Stimulated activated CD8-positive, alpha-beta memory T cell treated with anti-CD3 and anti-CD28 coated beads, Interleukin-4, amount 100 ng/mL, for 4 hours (primary cell): ENCODE results near the gene KREMEN1.
A peak's percentile ranks its signal among the peaks of the same experiment; 100 is the strongest.
"Not testable (repeated sequence)": the region's sequence is repeated elsewhere in the genome, so short reads cannot be mapped to it uniquely, and the experiment has no call there.

Experiments used
- DNase-seq, 2 donors: peaks; one replicate each; pipeline ENCODE4 v3.0.0-alpha.2; 2020; ENCODE audit warnings: low read depth in 2 of 2, low spot score in 1 of 2

The KREMEN1 gene, protein sequence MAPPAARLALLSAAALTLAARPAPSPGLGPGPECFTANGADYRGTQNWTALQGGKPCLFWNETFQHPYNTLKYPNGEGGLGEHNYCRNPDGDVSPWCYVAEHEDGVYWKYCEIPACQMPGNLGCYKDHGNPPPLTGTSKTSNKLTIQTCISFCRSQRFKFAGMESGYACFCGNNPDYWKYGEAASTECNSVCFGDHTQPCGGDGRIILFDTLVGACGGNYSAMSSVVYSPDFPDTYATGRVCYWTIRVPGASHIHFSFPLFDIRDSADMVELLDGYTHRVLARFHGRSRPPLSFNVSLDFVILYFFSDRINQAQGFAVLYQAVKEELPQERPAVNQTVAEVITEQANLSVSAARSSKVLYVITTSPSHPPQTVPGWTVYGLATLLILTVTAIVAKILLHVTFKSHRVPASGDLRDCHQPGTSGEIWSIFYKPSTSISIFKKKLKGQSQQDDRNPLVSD

DNA sequence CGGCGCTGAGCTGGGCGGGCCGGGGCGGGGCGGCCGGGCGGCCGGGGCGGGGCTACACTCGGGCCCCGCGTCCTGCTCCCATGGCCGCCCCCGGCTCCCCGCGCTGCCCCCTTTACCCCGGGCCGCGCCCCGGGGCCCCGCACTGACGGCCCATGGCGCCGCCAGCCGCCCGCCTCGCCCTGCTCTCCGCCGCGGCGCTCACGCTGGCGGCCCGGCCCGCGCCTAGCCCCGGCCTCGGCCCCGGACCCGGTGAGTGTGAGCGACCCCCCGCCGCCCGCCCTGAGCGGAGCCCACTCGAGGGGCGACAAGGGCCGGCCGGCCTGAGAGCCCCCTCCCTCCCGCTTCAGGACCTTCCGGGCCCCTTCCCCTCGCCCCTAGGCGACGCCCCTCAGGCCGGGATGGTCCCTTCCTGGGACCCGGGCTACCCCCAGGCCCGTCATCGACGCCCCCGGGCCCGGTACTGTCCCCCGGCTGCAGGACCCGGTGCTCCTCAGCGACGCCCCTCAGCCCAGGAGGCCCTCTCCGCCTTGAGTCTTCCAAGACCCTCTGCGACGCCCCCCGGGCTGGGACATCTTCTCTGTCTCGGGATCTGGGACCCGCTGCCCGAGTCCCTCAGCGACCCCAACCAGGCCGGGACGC lies at the start of gene KREMEN1:
TSS of gene KREMEN1 (plus strand) at position 57 of the 639 bp plus-strand sequence. CDS start at position 153, 96 bp downstream.
- no peak for DNase-seq

DNA sequence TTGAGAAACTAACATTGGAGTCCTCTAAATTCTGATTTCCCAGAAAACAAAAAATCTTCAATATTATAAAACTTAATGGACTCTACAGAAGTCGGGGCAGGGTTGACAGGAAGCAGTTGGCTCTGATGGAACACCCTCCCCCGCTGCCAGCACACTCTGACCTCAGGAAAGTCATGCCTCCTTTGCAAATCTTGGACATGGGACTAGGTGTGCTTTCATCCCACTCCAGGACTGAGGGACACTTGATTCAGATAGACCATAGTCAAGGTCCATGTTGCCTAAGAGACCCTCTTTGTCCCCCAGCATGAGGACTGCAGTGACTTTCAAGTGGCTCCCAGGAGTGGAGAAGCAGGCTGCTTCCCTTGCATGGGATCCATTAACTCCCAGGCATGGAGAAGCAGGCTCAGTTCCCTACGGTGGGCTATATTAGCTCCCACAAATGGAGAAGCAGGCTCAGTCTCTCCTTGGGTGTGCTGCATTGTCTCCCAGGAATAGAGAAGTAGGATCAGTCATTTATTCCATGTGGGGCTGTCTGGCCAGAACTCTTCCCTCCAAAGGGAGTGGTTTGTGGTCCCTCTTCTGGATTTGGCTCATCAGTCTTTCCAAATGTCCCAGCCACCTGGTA lies 49.6 kb upstream of the KREMEN1 start:
- DNase-seq = no peak

DNA sequence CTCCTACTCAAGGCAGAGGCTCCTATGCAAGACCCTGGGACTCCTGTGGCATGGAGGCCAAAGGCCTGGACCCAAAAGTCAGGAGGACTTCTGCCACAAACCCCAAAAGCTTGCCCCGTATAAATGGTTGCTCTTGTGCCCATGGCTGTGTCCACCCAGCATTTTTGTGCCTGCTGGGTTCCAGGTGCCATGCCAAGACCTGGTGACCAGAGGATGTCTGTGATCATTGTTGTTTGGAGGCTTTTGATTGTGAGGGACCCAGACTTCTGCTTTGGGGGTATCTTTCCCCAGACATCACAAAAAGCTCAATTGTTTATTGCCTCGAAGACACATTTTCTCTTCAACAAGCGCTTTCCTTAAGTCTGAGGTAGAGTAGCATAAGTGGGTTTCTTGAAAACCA lies 46.3 kb upstream of the KREMEN1 start:
- no peak for DNase-seq

DNA sequence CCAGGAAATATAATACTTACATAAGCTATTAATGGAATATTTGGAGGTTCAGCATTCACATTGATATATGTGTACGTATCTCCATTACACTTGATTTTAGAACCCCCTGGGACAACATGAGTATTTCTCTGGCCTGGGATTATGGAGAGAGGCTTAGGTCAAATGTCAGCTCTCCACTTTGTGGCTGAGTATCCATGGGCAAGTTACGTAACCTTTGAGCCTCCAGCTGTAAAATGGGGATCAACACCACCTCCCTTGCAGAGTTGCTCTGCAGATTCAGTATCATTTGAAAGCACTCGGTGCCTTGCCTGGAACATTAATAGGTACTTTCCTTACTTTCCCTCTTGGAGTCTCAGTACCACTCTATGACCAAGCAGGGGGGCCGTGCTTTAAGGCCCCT lies 44.4 kb upstream of the KREMEN1 start:
- DNase-seq = no peak

DNA sequence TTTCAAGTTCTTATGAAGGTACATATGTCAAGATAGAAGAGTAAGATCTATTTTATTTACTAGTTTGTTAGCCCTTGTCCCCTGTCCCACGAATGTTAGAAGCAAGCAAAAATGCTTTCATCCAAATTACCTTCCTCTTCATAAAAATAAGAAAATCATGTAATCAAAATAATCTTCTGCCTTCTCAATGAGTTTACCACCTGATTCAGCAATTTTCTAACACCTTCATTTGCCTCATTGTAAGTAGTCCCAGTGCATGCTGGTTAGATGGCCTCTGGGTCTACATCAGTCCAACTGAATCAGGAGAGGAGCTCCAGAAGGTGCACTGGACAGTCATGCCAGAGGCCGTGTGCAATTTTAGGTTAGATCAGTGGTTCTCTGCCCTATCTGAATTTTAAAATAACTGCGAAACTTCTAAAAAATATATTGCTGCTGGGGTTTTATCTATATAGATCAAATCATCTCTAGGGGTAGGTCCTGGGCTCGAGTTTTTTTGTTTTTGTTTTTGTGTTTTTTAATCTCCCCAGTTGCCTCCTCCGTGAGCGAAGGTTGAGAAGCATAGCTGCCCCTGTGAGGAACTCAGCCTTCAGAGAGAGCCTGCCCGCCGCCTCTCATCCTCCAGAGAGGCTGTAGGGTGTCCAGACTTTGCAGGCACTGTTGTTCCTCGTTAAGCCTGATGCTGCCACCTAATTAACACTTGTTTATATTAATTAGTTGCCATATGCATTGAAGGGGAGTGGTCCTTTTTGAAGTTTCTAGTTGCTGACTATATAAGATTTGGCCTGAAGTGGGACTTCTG lies 43.4 kb upstream of the KREMEN1 start:
- no peak for DNase-seq

DNA sequence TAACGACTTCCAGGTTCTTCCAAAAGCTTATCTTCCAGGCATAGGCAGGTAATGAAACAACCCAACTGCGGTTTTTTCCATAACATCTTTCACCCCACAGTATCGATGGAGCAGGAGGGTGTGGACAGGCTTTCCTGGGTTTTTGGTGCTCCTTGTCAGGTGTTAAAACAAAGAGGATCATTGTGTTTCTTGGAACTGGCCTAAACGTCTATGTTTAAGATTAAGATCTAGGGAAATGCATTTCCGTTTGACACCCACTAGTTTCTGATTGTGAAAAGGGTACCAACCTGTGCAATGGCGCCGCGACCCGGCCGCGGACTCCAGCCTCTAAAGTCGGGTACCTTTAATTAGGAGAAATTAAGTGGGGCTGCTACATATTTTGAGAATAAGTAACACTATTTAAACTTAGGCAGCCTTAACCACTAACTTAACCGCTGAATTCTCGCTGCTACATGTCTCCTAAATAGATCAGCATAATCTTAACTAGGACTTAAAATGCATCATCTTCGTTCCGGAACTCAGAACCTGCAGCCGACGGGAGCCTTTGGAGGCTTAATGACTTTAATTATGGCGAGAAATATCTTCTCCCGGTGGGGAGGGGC lies 42.7 kb upstream of the KREMEN1 start:
- DNase-seq = no peak

DNA sequence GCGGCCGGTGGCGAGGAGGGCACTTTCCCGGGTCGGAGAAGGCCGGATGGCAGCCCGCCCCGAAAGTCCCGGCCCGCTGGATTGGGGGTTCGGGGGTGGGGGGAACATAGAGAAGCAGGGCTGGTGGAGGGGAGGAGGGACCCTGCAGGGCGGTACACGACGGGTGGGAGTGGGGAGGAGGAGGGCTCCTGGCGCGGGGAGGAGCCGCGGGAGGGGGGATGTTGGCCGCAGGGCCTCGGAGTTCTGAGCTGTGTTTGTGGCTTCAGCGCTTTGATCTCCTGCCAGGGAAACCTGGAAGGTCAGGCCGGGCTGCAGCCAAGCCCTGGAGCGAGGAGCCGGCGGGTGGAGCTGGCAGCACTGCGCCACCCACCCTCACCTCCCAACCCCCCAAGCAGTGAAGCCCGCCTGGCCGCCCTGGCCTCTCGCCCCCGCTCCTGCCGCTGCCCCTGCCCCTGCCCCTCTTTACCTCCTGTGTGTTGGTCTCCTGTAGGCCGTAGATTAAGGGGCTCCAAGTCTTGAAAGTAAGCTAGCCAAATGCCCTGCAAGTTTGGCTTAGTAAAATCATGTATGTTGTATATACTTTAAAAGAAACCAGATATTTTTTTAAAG lies 42.1 kb upstream of the KREMEN1 start:
- DNase-seq = no peak

DNA sequence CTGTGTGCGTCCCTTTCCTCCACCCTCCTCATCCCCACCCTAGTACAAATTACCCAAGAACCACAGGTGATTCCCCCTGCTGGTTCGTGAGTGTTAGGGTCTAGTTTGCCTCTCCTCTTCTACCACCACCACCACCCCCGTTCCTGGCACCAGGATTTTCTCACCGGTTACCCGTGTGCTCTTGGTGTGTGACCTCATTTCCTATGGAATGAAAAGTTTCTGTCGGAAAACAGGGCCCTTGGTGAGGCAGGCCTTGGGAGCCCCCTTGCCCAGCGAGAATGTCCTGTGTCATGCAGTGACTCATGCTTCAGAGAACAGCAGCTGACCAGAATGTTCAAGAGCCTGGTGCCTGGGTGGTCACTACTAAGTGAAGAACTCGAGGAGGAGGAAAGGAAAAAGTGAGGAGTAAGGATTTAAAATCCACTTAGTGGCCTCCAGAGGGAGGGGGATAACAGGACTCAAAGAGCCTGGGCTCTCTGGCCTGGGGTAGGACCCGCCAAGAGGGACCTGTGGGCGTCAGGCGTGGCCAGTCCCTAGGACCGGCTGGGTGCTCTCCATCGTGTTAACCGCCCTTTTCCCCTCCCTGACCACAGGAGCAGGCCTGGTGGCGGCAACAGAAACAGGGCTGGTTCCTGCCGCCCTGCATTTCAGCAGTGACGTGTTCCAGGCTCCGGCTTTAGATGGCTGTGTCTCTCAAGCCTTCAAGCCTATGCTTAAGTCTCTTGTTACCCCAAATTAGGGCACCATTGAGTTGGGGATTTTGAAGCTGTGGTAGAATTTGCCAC lies 41.4 kb upstream of the KREMEN1 start:
- no peak for DNase-seq

DNA sequence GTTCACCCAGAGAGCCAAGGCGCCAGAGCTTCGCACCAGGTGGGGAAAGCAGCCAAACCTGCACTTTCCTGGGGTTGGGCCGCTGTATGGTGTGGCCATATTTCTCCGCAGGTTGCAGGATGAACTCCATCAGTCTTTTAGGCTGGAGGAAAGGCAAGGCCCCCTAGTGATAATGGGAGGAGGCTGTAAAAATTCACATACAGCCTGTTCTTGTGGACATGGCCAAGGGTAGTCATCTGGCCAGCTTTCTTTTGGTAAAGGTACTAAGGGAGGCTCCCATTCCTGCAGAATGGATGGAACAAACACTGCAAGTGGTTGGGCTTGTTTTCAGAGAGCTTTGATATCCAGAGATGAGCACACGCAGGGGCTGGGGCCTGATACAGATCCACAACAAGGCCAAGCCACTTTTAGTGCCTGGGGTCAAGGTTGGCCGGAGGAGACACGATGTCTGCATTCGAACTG lies 40.8 kb upstream of the KREMEN1 start:
- no peak for DNase-seq

DNA sequence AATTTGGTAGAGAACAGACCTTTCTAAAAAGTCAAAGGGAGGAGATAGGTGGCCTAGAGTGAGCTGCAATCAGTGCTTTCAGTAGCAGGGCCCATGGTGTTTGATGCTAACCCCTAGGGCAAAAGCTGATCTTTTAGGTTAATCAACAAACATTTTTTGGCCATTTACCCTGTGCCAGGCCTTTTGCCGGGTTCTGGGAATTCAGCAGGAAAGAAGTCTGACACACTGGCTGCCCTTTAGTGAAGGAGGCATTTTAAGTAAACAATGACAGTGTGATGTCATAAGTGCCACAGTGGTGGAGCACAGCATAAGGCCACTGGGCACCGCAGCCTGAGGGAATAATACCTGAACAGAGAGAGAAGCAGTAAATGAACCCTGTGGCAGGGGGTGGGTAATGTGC lies 40.3 kb upstream of the KREMEN1 start:
- no peak for DNase-seq

DNA sequence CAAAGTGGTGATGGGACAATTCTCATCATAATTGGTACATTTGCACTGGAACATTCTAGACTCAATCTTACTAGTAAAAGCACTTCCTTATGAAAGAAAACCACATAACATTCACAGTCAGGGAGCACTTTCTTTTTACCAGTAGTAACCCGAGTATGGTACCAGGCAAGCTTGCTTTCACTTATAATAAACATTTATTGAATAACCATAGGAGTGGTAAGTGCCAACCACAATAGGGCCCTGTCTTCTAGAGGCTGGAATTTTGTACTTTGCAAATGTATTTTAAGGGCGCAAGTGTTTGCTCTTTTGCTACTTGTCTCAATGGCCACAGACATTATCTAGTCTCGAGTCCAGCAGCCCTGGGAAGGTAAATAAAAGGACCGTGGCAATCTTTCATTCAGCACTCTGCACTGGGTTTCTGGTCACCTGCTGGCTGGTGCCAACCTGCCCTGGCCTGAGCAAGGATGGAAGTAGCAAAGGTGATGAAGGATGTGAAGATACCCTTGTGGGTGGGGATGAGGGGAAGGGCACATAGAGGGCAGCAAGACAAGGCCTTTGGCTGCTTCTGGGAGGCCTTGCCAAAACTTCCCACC lies 35.4 kb upstream of the KREMEN1 start:
- DNase-seq = no peak

DNA sequence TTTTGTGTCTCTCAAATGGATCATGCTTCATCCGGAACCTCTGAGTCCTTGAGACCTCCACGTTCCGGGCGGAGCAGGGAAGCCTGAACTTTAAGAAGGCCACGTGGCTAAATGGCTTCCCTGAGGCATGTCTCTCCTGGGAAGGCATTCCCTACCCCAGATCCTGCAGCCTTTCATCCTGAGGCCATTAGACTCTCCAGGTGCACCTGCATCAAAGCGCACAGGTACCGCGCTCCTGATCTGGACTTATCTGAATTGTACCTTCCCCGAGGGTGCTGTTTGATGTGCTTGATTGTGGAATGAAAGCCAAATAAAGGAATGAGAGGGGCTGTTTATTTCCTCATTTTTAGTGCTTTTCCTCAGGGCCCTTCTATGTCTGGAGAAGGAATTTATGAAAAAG lies 33.7 kb upstream of the KREMEN1 start:
- DNase-seq = no peak

DNA sequence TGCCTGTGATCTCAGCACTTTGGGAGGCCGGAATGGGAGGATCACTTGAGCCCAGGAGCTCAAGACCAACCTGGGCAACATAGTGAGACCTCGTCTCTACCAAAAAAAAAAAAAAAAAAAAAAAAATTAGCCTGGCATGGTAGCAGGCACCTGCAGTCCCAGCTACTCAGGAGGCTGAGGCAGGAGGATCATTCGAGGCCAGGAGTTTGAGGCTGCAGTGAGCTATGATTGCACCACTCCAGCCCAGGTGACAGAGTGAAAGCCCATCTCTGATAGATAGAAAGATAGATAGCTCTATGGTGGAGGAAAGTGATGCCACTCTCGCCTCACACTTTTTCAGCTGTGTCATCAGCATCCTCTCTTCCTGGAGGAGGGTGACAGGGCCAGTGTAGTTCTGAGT lies 33.2 kb upstream of the KREMEN1 start:
- DNase-seq = not testable (repeated sequence)

DNA sequence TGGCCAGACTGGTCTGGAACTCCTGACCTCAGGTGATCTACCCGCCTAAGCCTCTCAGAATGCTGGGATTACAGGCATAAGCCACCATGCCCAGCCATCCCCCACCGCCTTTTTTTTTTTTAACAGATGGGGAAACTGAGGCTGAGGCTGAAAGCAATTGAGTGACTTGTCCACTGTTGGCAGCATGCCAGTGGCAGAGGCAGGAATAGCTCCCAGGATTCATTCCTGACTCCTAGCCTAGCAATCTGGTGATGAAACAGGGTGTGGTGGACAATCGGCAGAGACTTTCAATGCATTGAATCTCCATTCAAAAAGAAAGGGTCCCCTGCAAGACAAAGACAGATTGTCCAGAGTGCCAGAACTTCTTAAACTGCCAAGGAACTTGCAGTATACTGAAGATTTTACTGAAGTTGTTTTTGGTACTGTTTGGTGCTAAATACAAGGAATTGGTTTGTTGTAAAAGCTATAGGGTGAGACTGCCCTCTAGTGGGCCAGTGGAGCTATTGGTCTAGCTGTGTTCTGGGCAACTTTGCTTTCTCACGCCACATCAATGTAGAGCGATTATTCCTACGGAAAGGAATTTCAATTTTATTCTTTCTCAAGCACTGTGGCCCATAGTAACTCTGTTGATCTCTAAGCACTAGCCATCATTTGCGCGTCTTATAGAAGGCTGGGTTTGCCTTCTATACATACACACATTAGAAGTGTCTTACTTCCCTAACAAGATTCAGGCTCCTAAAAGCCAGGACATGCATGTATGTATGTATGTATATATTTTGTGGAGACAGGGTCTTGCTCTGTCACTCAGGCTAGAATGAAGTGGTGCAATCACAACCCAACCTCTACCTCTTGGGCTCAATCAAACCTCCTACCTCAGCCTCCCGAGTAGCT lies 32.2 kb upstream of the KREMEN1 start:
- peak; percentile 29 to 39 for DNase-seq

DNA sequence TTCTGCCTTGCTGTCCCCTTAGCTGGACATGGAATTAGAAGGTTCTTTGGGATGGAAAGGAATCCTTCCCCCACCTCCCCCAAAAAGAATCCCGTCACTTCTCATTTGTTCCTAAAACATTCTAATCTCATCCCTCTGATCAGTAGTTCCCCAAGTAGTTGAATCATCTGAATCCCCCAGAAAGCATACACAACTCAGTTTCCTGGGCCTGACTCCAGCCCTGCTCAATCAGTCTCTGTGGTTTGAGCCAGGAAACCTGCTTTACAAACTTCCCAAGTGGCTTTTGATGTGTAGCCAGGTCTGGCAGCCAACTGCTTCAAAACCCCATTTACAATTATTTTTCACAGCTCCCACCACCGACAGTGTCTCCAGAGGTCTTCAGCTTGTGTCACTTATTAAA lies 31.4 kb upstream of the KREMEN1 start:
- DNase-seq = no peak

DNA sequence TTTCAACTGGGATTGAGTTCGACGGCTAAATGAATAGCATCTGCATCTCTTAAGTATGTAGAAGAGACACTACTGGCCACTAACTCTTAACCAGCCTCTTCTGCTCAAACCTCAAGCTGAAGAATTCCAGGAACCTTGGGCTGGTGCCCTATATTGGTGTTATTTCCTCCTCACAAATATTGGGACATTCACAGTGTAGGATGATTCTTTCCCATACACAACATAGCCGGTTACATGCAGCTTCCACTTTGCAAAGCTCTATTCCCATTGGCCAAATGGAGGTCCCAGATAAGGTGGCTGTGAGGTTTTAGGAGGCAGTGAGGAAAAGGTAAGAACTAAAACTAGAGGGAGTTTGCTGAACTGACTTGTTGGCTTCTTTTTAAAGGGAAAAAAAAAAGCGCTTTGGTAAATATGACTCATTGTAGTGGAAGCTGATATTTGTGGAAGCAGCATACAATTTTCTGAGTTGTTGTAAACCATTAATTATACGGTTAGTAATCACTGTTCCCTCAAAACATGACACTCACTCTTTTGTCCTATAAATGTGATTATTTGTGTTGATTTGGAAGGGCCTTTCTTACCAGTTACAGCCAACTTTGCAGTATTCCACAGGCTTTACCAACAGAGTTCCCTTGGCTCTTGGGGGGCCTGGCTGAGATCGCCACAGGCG lies 28.8 kb upstream of the KREMEN1 start:
- no peak for DNase-seq

DNA sequence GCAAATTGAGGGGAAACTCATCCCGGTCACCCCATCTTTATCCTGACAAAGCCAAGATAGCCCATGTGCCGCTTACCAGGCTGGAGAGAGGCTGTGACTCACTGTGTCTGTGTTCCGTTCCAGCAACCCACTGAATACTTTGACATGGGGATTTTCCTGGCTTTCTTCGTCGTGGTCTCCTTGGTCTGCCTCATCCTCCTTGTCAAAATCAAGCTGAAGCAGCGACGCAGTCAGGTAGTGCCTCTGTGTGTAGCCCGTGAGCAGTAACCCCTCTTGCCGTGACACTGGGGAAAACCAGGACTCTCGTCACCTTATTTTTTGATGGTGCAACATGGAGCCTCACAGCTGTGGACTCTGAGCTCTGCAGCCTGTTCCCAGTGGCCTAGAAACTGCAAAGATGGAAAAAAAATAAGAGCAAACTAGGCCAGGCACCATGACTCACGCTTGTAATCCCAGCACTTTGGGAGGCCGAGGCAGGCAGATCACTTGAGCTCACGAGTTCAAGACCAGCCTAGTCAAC lies 28.1 kb upstream of the KREMEN1 start:
- no peak for DNase-seq
